HL-60 (cell line): Measurements from ENCODE around the gene GRID1.

ENCODE experiments used
- CTCF ChIP-seq: IDR thresholded peaks from one replicate; pipeline ENCODE4 v1.5.1; 2011; ENCODE audit warnings: low read length, control low read depth, inconsistent platforms; ENCODE audit not compliant: insufficient read depth
- GABPA ChIP-seq: IDR thresholded peaks from 2 replicates; pipeline ENCODE4 v1.6.1; 2012; ENCODE audit warnings: low read depth
- POLR2AphosphoS5 ChIP-seq: IDR thresholded peaks from 2 replicates; pipeline ENCODE4 v1.6.1; 2012; ENCODE audit warnings: low read depth
- REST ChIP-seq: IDR thresholded peaks from 2 replicates; pipeline ENCODE4 v1.6.1; 2012; ENCODE audit warnings: low read depth; ENCODE audit not compliant: insufficient replicate concordance
- SPI1 ChIP-seq: IDR thresholded peaks from 2 replicates; pipeline ENCODE4 v1.6.1; 2012; ENCODE audit warnings: low read depth, mild to moderate bottlenecking, borderline replicate concordance

- TF ChIP-seq CTCF = no peak
- TF ChIP-seq POLR2AphosphoS5 = no peak
- no peak for TF ChIP-seq REST
- no peak for TF ChIP-seq GABPA
- TF ChIP-seq SPI1 = no peak
These were observed 217.3 kb downstream of the GRID1 start for GRCh38 chr10:86149257-86149656.
